ENCODE measurements around the gene LPCAT4.
A peak's percentile ranks its signal among the peaks of the same experiment; 100 is the strongest.

The LPCAT4 gene

GRCh38 chr15:34337557-34338306 lies 29.3 kb downstream of the LPCAT4 start, which contains the start of gene SLC12A6:
Gene SLC12A6 (minus strand): TSS chr15:34337781. CDS start chr15:34336680, 1,101 bp downstream.
- peak; percentile 78 to 89 (median 83) for DNase-seq (ENCODE audit: low read depth in 2 of 3, low spot score in 1 of 3)

DNA sequence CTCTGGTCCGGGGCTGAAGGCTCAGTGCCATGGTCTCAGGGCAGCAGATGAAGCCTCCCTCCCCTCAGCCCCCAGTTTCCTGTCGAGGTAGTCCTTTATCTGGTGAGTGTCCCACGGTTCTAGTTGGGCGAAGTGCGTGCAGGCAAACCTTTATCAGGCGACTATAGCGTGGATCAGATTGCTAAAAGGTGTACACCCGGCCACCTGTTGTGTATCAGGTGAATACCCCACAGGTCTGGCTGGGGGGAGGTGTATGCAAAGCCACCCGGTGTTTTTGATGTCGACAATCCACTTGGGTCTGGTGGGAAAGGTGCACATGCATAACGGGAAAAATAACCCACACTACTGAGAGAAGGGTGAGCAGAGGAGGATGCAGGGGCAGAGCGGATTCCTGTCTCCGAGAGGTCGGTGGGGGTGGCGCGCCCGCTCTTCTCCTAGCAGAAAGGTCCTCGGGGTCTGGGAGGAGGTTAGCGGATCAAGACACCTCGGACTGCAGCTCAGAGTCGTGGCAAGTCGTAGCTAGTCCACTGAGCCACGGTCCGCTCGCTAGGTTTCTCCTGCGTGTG lies 29.9 kb downstream of the LPCAT4 start:
- DNase-seq (ENCODE audit: low read depth in 2 of 3, low spot score in 1 of 3), result no peak

GRCh38 chr15:34336231-34336990 lies 30.6 kb downstream of the LPCAT4 start:
- DNase-seq (ENCODE audit: low read depth in 2 of 3, low spot score in 1 of 3), result no peak

DNA sequence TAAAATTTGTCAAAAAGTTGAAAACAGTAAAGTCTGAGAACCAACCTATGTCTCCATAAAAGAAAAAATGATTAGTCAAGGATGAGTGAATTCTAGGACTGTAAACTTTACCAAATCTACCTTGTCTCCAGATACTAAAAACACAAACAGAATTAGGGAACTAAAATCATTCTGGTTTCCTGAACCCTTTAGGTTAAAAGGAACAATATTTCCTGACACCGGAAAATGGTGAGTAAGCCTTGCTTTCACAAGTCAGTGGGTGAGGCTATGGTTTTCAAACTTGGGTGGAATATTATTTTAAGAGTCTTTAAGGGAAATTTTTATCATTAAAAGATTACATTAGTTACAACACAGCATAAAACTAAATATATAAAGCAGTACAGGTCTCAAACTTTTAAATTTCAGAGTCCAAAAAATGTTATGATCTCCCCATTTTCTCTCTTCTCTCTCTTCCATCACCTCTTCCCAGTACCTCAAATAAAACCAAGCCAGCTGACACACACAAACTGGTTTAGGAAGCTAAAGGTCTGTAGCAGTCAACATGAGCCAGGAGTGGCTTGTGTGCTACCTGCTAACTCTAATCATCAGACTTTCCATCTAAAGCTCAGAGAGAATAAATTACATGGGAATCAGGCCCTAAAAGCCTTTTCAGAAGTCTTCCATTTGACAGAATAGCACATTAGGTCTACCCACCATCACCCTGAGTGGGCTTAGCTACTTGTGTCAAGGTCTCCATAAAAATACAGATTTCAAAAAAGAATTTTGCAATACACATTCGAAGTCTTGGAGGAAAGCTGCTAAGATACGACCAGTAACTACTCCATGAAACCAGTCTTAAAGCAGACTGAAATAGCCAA lies 31.6 kb downstream of the LPCAT4 start:
- DNase-seq (ENCODE audit: low read depth in 2 of 3, low spot score in 1 of 3), result no peak

DNA sequence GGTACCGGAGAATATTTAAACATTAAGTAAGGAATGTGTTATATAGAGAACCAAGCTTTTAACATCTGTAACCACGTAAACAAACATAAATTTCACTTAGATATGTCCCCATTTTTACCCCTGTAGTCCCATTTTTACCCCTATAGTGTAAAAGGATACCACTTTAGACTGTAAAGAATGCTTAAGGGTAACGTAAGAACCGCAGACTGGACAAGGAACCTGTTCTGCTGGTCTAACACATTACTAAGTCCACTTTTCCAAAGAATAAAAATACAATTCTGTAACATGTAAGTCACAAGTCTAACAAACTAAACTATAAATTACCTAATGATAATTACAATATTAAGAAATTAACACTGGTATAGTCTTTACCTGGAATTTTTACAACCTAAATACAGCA lies 32.3 kb downstream of the LPCAT4 start:
- DNase-seq (ENCODE audit: low read depth in 2 of 3, low spot score in 1 of 3), result no peak

DNA sequence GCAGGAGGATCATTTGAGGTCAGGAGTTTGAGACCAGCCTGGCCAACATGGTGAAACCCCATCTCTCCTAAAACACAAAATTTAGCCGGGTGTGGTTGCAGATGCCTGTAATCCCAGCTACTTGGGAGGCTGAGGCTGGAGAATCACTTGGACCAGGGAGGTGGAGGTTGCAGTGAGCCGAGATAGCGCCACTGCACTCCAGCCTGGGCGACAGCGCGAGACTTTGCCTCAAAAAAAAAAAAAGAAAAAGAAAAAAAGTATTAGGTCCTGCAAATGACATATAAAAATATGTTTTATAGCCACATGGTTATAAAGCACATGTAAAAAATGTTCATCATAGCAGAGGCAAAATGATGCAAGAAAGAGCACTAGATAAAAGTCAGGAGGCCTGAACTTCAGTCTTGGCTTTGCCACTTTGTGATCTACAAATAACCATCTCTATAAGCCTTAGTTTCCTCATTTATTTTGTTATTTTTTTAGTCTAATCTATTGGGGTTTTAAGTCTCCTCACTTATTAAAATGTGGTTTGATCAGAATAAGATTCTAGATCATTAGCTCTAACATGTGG lies 34.4 kb downstream of the LPCAT4 start:
- no peak for DNase-seq (ENCODE audit: low read depth in 2 of 3, low spot score in 1 of 3)

GRCh38 chr15:34331809-34332208 lies 35.2 kb downstream of the LPCAT4 start:
- no peak for DNase-seq (ENCODE audit: low read depth in 2 of 3, low spot score in 1 of 3)

DNA sequence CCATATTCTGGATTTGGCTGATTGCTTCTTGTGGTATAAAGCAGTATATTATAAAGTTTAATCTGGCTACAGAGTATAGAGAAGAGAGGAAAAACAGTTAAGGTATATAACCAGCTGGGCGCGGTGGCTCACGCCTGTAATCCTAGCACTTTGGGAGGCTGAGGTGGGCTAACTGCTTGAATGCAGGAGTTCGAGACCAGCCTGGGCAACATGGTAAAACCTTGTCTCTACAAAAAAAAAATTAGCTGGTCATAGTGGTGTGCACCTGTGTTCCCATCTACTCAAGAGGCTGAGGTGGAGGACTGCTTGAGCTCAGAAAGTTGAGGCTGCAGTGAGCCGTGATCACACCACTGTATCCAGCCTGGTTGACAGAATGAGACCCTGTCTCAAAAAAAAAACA lies 36.7 kb downstream of the LPCAT4 start:
- no peak for DNase-seq (ENCODE audit: low read depth in 2 of 3, low spot score in 1 of 3)

- no peak for DNase-seq (ENCODE audit: low read depth in 2 of 3, low spot score in 1 of 3)
These were observed 38.0 kb downstream of the LPCAT4 start for GRCh38 chr15:34329006-34329405.

GRCh38 chr15:34327906-34328305 lies 39.1 kb downstream of the LPCAT4 start:
- no peak for DNase-seq (ENCODE audit: low read depth in 2 of 3, low spot score in 1 of 3)

GRCh38 chr15:34325368-34325767 lies 41.6 kb downstream of the LPCAT4 start:
- no peak for DNase-seq (ENCODE audit: low read depth in 2 of 3, low spot score in 1 of 3)

DNA sequence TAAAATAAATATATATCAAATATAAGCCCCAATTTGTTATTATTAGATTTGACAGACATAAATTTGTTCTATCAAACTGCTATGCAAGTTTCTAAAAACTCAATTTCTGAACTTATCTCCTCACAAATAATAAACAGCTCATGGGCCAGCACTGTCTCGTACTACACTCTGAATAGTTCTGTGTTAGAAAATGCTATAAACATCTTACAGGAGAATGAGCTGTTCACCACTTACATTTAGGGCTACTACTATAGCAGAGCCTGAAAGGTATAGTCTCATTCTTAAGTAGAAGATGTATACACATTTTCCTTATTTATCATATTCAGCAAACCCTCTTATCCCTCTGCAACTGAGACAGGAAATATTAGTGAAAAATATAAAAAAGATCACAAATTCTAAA lies 42.1 kb downstream of the LPCAT4 start:
- DNase-seq (ENCODE audit: low read depth in 2 of 3, low spot score in 1 of 3), result no peak

DNA sequence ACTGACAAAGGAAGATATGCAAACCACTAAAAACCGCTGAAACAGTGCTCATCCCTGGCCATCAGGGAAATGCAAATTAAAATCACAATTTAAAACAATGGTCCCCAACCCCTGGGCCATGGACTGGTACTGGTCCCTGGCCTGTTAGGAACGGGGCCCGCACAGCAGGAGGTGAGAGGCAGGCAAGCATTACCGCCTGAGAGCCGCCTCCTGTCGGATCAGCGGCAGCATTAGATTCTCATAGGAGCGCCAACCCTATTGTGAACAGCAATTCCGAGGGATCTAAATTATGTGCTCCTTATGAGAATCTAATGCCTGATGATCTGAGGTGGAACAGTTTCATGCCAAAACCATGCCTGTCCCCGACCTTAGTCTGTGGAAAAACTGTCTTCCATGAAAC lies 43.8 kb downstream of the LPCAT4 start:
- no peak for DNase-seq (ENCODE audit: low read depth in 2 of 3, low spot score in 1 of 3)

GRCh38 chr15:34318277-34319079 lies 48.5 kb downstream of the LPCAT4 start:
- no peak for DNase-seq (ENCODE audit: low read depth in 2 of 3, low spot score in 1 of 3)

DNA sequence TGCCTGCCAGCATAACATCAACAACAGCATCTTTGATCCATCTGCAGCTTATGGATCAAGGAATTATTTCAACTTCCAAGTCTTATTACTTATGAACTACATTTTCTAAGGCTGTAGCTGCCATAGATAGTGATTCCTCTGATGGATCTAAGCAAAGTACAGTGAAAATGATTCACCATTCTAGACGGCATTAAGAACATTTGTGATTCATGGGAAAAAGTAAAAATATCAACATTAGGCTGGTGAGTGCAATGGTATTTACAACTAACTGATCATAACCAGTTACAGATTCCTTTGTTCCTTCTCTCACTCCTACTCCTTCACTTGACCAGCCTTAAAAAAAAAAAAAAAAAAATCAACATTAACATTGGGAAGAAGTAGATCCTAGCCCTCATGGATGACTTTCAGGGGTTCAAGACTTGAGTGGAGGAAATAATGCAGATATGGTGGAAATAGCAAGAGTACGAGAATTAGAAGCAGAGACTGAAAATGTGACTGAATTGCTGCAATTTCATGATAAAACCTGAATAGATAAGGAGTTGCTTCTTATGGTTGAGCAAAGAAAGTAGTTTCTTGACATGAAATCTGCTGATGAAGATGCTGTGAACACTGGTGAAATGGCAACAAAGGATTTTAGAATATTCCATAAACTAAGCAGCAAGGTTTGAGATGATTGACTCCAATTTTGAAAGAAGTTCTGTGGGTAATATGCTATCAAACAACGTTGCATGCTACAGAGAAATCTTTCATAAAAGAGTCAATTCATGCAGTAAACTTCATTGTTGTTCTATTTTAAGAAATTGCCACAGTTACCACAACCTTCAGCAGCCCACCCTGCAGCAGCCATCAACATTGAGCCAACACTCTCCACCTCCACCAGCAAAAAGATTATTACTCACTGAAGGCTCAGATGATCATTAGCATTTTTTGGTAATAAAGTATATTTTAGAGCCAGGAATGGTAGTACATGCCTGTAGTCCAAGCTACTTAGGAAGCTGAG lies 52.2 kb downstream of the LPCAT4 start:
- DNase-seq (ENCODE audit: low read depth in 2 of 3, low spot score in 1 of 3), result no peak

- DNase-seq (ENCODE audit: low read depth in 2 of 3, low spot score in 1 of 3), result no peak
These were observed 55.4 kb downstream of the LPCAT4 start for GRCh38 chr15:34311563-34311962.
